Measurements from ENCODE around the gene GPR52.

GPR52 gene

GRCh38 chr1:174469052-174469451, 21.3 kb downstream of the GPR52 start (continued):
- TF ChIP-seq GLIS3 (CRISPR knock-in tag; IDR thresholded peaks at IDR 0.05) (no peak), TCF4 (CRISPR knock-in tag; IDR thresholded peaks at IDR 0.05; ENCODE audit: borderline replicate concordance) (no peak), CSRNP3 (CRISPR knock-in tag; IDR thresholded peaks at IDR 0.05) (no peak), ZC3H10 (CRISPR knock-in tag; IDR thresholded peaks at IDR 0.05) (no peak), CSDC2 (CRISPR knock-in tag; IDR thresholded peaks at IDR 0.05) (no peak), ARNTL (CRISPR knock-in tag; IDR thresholded peaks at IDR 0.05; ENCODE audit: borderline replicate concordance, low read depth) (no peak), SNAI2 (CRISPR knock-in tag; IDR thresholded peaks at IDR 0.05) (no peak), ZFP30 (CRISPR knock-in tag; IDR thresholded peaks at IDR 0.05) (no peak), ZNF565 (CRISPR knock-in tag; conservative IDR thresholded peaks at IDR 0.05; ENCODE audit: low read depth) (no peak)

DNA sequence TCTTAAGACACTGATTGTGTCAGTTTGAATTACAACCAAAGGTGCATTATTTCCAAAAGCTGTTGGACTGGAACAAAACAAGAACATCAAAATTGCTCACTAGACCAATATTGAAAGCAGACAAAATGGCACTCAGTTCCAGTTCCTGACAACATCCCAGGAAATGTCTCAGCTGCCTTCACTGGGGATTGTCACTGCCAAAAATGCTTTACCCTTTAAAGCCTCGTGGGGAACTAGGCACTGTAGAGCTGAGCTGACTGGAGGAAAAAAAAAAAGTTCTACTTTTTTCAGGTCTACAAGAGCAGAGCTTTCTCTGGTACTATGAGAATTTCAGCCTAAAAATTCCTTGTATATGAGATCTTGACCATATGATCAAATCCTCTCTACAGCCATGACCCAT, 21.9 kb downstream of the GPR52 start:
- TF ChIP-seq ZNF565 (CRISPR knock-in tag; conservative IDR thresholded peaks at IDR 0.05; ENCODE audit: low read depth) (no peak), PPARA (CRISPR knock-in tag; IDR thresholded peaks at IDR 0.05; ENCODE audit: borderline replicate concordance) (no peak), ZNF8 (CRISPR knock-in tag; IDR thresholded peaks at IDR 0.05) (no peak)
- TF ChIP-seq, protein P1, sequence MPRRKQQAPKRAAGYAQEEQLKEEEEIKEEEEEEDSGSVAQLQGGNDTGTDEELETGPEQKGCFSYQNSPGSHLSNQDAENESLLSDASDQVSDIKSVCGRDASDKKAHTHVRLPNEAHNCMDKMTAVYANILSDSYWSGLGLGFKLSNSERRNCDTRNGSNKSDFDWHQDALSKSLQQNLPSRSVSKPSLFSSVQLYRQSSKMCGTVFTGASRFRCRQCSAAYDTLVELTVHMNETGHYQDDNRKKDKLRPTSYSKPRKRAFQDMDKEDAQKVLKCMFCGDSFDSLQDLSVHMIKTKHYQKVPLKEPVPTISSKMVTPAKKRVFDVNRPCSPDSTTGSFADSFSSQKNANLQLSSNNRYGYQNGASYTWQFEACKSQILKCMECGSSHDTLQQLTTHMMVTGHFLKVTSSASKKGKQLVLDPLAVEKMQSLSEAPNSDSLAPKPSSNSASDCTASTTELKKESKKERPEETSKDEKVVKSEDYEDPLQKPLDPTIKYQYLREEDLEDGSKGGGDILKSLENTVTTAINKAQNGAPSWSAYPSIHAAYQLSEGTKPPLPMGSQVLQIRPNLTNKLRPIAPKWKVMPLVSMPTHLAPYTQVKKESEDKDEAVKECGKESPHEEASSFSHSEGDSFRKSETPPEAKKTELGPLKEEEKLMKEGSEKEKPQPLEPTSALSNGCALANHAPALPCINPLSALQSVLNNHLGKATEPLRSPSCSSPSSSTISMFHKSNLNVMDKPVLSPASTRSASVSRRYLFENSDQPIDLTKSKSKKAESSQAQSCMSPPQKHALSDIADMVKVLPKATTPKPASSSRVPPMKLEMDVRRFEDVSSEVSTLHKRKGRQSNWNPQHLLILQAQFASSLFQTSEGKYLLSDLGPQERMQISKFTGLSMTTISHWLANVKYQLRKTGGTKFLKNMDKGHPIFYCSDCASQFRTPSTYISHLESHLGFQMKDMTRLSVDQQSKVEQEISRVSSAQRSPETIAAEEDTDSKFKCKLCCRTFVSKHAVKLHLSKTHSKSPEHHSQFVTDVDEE (CRISPR knock-in tag; IDR thresholded peaks at IDR 0.05), result no peak
- TF ChIP-seq, protein P2, sequence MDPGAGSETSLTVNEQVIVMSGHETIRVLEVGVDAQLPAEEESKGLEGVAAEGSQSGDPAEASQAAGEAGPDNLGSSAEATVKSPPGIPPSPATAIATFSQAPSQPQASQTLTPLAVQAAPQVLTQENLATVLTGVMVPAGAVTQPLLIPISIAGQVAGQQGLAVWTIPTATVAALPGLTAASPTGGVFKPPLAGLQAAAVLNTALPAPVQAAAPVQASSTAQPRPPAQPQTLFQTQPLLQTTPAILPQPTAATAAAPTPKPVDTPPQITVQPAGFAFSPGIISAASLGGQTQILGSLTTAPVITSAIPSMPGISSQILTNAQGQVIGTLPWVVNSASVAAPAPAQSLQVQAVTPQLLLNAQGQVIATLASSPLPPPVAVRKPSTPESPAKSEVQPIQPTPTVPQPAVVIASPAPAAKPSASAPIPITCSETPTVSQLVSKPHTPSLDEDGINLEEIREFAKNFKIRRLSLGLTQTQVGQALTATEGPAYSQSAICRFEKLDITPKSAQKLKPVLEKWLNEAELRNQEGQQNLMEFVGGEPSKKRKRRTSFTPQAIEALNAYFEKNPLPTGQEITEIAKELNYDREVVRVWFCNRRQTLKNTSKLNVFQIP (CRISPR knock-in tag; IDR thresholded peaks at IDR 0.05; ENCODE audit: borderline replicate concordance, low read depth), result no peak
- no peak for ATAC-seq

- TF ChIP-seq RARB (CRISPR knock-in tag; IDR thresholded peaks at IDR 0.05) (no peak), ZNF70 (CRISPR knock-in tag; IDR thresholded peaks at IDR 0.05) (no peak), CSRNP3 (CRISPR knock-in tag; IDR thresholded peaks at IDR 0.05) (no peak), CSDC2 (CRISPR knock-in tag; IDR thresholded peaks at IDR 0.05) (no peak), ARNTL (CRISPR knock-in tag; IDR thresholded peaks at IDR 0.05; ENCODE audit: borderline replicate concordance, low read depth) (no peak)
- TF ChIP-seq, protein P3, sequence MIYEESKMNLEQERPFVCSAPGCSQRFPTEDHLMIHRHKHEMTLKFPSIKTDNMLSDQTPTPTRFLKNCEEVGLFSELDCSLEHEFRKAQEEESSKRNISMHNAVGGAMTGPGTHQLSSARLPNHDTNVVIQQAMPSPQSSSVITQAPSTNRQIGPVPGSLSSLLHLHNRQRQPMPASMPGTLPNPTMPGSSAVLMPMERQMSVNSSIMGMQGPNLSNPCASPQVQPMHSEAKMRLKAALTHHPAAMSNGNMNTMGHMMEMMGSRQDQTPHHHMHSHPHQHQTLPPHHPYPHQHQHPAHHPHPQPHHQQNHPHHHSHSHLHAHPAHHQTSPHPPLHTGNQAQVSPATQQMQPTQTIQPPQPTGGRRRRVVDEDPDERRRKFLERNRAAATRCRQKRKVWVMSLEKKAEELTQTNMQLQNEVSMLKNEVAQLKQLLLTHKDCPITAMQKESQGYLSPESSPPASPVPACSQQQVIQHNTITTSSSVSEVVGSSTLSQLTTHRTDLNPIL (CRISPR knock-in tag; IDR thresholded peaks at IDR 0.05; ENCODE audit: low read depth), result no peak
- no peak for ATAC-seq
These were observed 31.5 kb downstream of the GPR52 start for GRCh38 chr1:174479281-174479680.

DNA sequence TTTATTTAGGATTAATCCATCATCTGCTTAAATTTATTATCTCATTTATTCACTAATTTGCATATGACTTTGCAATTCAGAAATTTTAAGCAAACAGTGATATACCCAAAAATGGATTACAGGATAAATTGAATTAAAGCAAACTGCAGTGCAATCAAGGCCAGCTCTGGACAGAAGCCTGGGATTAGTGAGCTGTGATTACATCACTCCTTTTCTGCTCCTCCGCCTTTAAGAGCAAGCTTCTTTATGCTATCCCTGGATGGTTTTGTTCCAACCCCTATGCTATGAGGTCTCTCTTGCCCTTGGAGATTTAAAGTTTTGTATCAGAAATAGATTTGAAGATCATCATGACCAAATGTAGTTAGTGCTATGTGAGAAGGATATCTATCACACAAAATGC, 32.6 kb downstream of the GPR52 start:
- TF ChIP-seq PATZ1 (CRISPR knock-in tag; IDR thresholded peaks at IDR 0.05; ENCODE audit: borderline replicate concordance), result no peak
- no peak for TF ChIP-seq ZNF8 (CRISPR knock-in tag; IDR thresholded peaks at IDR 0.05)
- TF ChIP-seq BACH2 (CRISPR knock-in tag; IDR thresholded peaks at IDR 0.05; ENCODE audit: borderline replicate concordance), result no peak
- no peak for TF ChIP-seq ZNF565 (CRISPR knock-in tag; conservative IDR thresholded peaks at IDR 0.05; ENCODE audit: low read depth)
- TF ChIP-seq OSR1 (CRISPR knock-in tag; IDR thresholded peaks at IDR 0.05), result no peak
- no peak for TF ChIP-seq TCF4 (CRISPR knock-in tag; IDR thresholded peaks at IDR 0.05; ENCODE audit: borderline replicate concordance)
- no peak for TF ChIP-seq SNAI2 (CRISPR knock-in tag; IDR thresholded peaks at IDR 0.05)
- no peak for TF ChIP-seq GLIS3 (CRISPR knock-in tag; IDR thresholded peaks at IDR 0.05)
- TF ChIP-seq ZNF70 (CRISPR knock-in tag; IDR thresholded peaks at IDR 0.05), result no peak
- no peak for TF ChIP-seq CSDC2 (CRISPR knock-in tag; IDR thresholded peaks at IDR 0.05)
- TF ChIP-seq ZC3H10 (CRISPR knock-in tag; IDR thresholded peaks at IDR 0.05), result no peak
- TF ChIP-seq PPARA (CRISPR knock-in tag; IDR thresholded peaks at IDR 0.05; ENCODE audit: borderline replicate concordance), result no peak
- TF ChIP-seq ISL1 (CRISPR knock-in tag; IDR thresholded peaks at IDR 0.05), result no peak
- TF ChIP-seq TOX (CRISPR knock-in tag; IDR thresholded peaks at IDR 0.05; ENCODE audit: borderline replicate concordance), result no peak
- TF ChIP-seq ZFP30 (CRISPR knock-in tag; IDR thresholded peaks at IDR 0.05), result no peak
- no peak for TF ChIP-seq RARB (CRISPR knock-in tag; IDR thresholded peaks at IDR 0.05)
- TF ChIP-seq, protein P1 (CRISPR knock-in tag; IDR thresholded peaks at IDR 0.05), result no peak
- ATAC-seq, result no peak
